Measurements from ENCODE around the gene PSEN2.

GRCh38 chr1:226873771-226874578 is 3.6 kb downstream of the PSEN2 start:
- TF ChIP-seq CTCF (conservative IDR thresholded peaks at IDR 0.05 in 1 of 2, IDR thresholded peaks at IDR 0.05 in 1 of 2; ENCODE audit: low read depth in 1 of 2, low read length in 2 of 2) (no peak), EZH2 (IDR thresholded peaks at IDR 0.05; ENCODE audit: low read length, missing control alignments) (no peak)
